Caco-2 (cell line): ENCODE results near the gene RAB40B. TPM values are rescaled to one million over a fixed set of nuclear protein-coding genes. Genes with fewer than 3 reads are reported as not detected.
"Not testable (repeated sequence)": the region's sequence is repeated elsewhere in the genome, so short reads cannot be mapped to it uniquely, and the experiment has no call there.

ENCODE experiments used
- BruUV-seq: library from RNA; stranded (reverse); fragments of 400-500 nt; replicated peaks from 2 replicates; lab custom pipeline; 2021; lab: Mats Ljungman, UMichigan
- CTCF ChIA-PET: fragments of 300-600 bp; sonication (Branson Sonifier 250); formaldehyde crosslinking; loops from one replicate; lab custom pipeline; 2022; ENCODE audit warnings: antibody characterized with exemption; lab: Charles Lee
- POLR2A ChIA-PET: fragments of 300-600 bp; sonication (Branson Sonifier 250); formaldehyde crosslinking; loops from one replicate; lab custom pipeline; 2022; ENCODE audit warnings: antibody characterized with exemption; lab: Charles Lee
- DNase-seq, 2 experiments: peaks; one replicate each; pipeline versions ENCODE4 v3.0.0 to v3.0.0-alpha.2; 2020 to 2022
- H3K27me3 ChIP-seq: replicated peaks from 2 replicates; pipeline ENCODE4 v1.6.0; 2011; ENCODE audit warnings: low read length; ENCODE audit not compliant: control insufficient read depth, insufficient read depth
- H3K36me3 ChIP-seq: 2 replicates; pipeline ENCODE4 v1.5.1; 2011; ENCODE audit warnings: low read length; ENCODE audit not compliant: control insufficient read depth, insufficient read depth
- H3K4me1 ChIP-seq: fragments of 250-450 bp; sonication (Bioruptor Pico); 2 replicates; pipeline ENCODE4 v1.5.1; 2020; ENCODE audit warnings: mild to moderate bottlenecking
- H3K4me3 ChIP-seq: 2 replicates; pipeline ENCODE4 v1.5.1; 2011; ENCODE audit warnings: low read depth, mild to moderate bottlenecking, control low read depth, low read length
- H3K9me3 ChIP-seq: fragments of 250-450 bp; sonication (Bioruptor Pico); 2 replicates; pipeline ENCODE4 v1.5.1; 2020; ENCODE audit warnings: mild to moderate bottlenecking, moderate library complexity
- H3K27ac Mint-ChIP-seq: one replicate; pipeline ENCODE4 v1.8.0; 2022; ENCODE audit warnings: mixed read lengths; ENCODE audit not compliant: unreplicated experiment
- H3K27me3 Mint-ChIP-seq: one replicate; pipeline ENCODE4 v1.8.0; 2022; ENCODE audit warnings: mixed read lengths; ENCODE audit not compliant: insufficient read depth, unreplicated experiment
- H3K36me3 Mint-ChIP-seq: one replicate; pipeline ENCODE4 v1.8.0; 2022; ENCODE audit warnings: mild to moderate bottlenecking, mixed read lengths; ENCODE audit not compliant: insufficient read depth, unreplicated experiment
- H3K4me1 Mint-ChIP-seq: one replicate; pipeline ENCODE4 v1.8.0; 2022; ENCODE audit warnings: low read depth, mixed read lengths; ENCODE audit not compliant: unreplicated experiment
- H3K4me3 Mint-ChIP-seq: one replicate; pipeline ENCODE4 v1.8.0; 2022; ENCODE audit warnings: mild to moderate bottlenecking, moderate library complexity, mixed read lengths; ENCODE audit not compliant: unreplicated experiment
- H3K9me3 Mint-ChIP-seq: one replicate; pipeline ENCODE4 v1.8.0; 2022; ENCODE audit warnings: mixed read lengths; ENCODE audit not compliant: unreplicated experiment
- CTCF ChIP-seq, 2 experiments: fragments of 200-600 bp in 1 of 2; IDR thresholded peaks; 1 replicate in 1 of 2; 2 replicates in 1 of 2; pipeline versions ENCODE4 v1.5.1 to v1.8.0; 2011 to 2022; ENCODE audit warnings: antibody characterized with exemption in 1 of 2, control low read depth in 1 of 2, inconsistent platforms in 1 of 2, low read depth in 1 of 2, low read length in 1 of 2, mild to moderate bottlenecking in 1 of 2, moderate library complexity in 1 of 2; ENCODE audit not compliant: insufficient read depth in 1 of 2, severe bottlenecking in 1 of 2, unreplicated experiment in 1 of 2
- intact Hi-C: fragments of 100-400 bp; cut with micrococcal nuclease; formaldehyde crosslinking; loops from one replicate; pipeline ENCODE4 v1.10.0; 2022; ENCODE audit not compliant: unreplicated experiment
- total RNA-seq: library from RNA; stranded (reverse); gene quantifications from 2 replicates; pipeline ENCODE4 v1.2.3, GENCODE V29; 2022

The RAB40B gene
- total RNA-seq, 1 experiment from 2014 or later: 8.8 TPM

GRCh38 chr17:82656266-82656665 is 42.2 kb downstream of the RAB40B start:
- H3K36me3 ChIP-seq: no peaks in the 10 kb centered on the region
- ChIA-PET CTCF (interaction anchor here (0.5 kb wide), 1 partner anchor 115 kb away, joined by 3 read pairs; no protein-coding TSS in a partner anchor), POLR2A (no interaction called here)
- DNase-seq: no peak
- no peaks in the 10 kb centered on the region for H3K4me1 ChIP-seq
- Mint-ChIP-seq H3K27ac (no peak overlapping the region), H3K9me3 (no peaks in the 10 kb centered on the region), H3K36me3 (no peaks in the 10 kb centered on the region), H3K4me1 (peaks cover 8% of the 10 kb centered on the region), H3K4me3 (no peak overlapping the region), H3K27me3 (no peaks in the 10 kb centered on the region)
- no peak overlapping the region for H3K4me3 ChIP-seq
- H3K27me3 ChIP-seq: no peaks in the 10 kb centered on the region
- intact Hi-C loops: no loop called here
- no peaks in the 10 kb centered on the region for H3K9me3 ChIP-seq
- TF ChIP-seq CTCF (IDR thresholded peaks at IDR 0.05; ENCODE audit: insufficient read depth in 1 of 2, low read depth in 1 of 2, low read length in 1 of 2, severe bottlenecking in 1 of 2, unreplicated experiment in 1 of 2): no peak
- BruUV-seq: no TSS peak

DNA sequence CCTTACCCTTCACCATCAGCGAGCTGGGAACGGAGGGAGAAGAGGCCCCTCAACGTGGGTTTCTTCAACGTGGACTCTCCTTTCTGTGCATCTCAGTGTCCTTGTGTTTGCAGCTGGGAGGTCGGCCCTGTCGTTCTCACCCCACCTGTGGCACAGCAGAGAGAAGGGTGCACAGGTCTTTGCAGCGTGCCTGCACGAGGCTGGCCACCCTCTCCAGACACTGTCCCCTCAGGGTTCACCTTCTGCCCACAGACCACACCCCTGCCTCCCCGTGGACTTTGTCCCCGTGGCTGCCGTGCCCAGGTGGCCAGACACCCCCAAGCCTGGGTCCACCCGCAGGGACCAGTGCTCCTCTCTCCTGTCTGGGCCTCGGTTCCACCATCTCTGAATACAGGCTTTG is 43.0 kb downstream of the RAB40B start:
- no peaks in the 10 kb centered on the region for H3K36me3 Mint-ChIP-seq
- no peaks in the 10 kb centered on the region for H3K27me3 Mint-ChIP-seq
- H3K9me3 Mint-ChIP-seq: no peaks in the 10 kb centered on the region
- no peak overlapping the region for H3K27ac Mint-ChIP-seq
- TF ChIP-seq CTCF (IDR thresholded peaks at IDR 0.05; ENCODE audit: insufficient read depth in 1 of 2, low read depth in 1 of 2, low read length in 1 of 2, severe bottlenecking in 1 of 2, unreplicated experiment in 1 of 2): no peak
- no peak overlapping the region for H3K4me3 Mint-ChIP-seq
- Histone ChIP-seq H3K4me3 (no peak overlapping the region), H3K36me3 (no peaks in the 10 kb centered on the region), H3K4me1 (no peaks in the 10 kb centered on the region), H3K27me3 (no peaks in the 10 kb centered on the region), H3K9me3 (no peaks in the 10 kb centered on the region)
- no peak for DNase-seq
- H3K4me1 Mint-ChIP-seq: peaks cover 8% of the 10 kb centered on the region
- BruUV-seq: no TSS peak
- ChIA-PET CTCF (no interaction called here), POLR2A (no interaction called here)
- intact Hi-C loops: no loop called here

GRCh38 chr17:82655038-82655479 is 43.4 kb downstream of the RAB40B start:
- ChIA-PET CTCF (no interaction called here), POLR2A (no interaction called here)
- no peak for TF ChIP-seq CTCF (IDR thresholded peaks at IDR 0.05; ENCODE audit: insufficient read depth in 1 of 2, low read depth in 1 of 2, low read length in 1 of 2, severe bottlenecking in 1 of 2, unreplicated experiment in 1 of 2)
- Histone ChIP-seq H3K4me1 (no peaks in the 10 kb centered on the region), H3K27me3 (no peaks in the 10 kb centered on the region), H3K4me3 (no peak overlapping the region), H3K9me3 (no peaks in the 10 kb centered on the region), H3K36me3 (no peaks in the 10 kb centered on the region)
- H3K36me3 Mint-ChIP-seq: no peaks in the 10 kb centered on the region
- no peak overlapping the region for H3K27ac Mint-ChIP-seq
- intact Hi-C loops: no loop called here
- no TSS peak for BruUV-seq
- no peak overlapping the region for H3K4me3 Mint-ChIP-seq
- H3K9me3 Mint-ChIP-seq: no peaks in the 10 kb centered on the region
- H3K27me3 Mint-ChIP-seq: no peaks in the 10 kb centered on the region
- peaks cover 8% of the 10 kb centered on the region for H3K4me1 Mint-ChIP-seq
- DNase-seq: no peak

- intact Hi-C loops, H3K4me3 Mint-ChIP-seq, DNase-seq, CTCF ChIA-PET, H3K4me3 ChIP-seq, H3K27ac Mint-ChIP-seq, H3K36me3 ChIP-seq, BruUV-seq, H3K27me3 Mint-ChIP-seq, H3K9me3 Mint-ChIP-seq, H3K36me3 Mint-ChIP-seq, POLR2A ChIA-PET, H3K9me3 ChIP-seq, H3K4me1 ChIP-seq, H3K4me1 Mint-ChIP-seq, H3K27me3 ChIP-seq: not testable (repeated sequence)
Measured at GRCh38 chr17:82654611-82655010, 43.9 kb downstream of the RAB40B start.
